Hematopoietic multipotent progenitor cell (in vitro differentiated cells): ENCODE measurements around the gene FAF1. TPM values are rescaled to one million over a fixed set of nuclear protein-coding genes. Genes with fewer than 3 reads are reported as not detected.

ENCODE experiments used
- DNase-seq, 3 donors: peaks; one replicate each; pipeline ENCODE4 v3.0.0-alpha.2; 2011 to 2015; ENCODE audit warnings: low read depth in 2 of 3, low spot score in 2 of 3
- small RNA-seq: library from RNA; depleted of rRNA; stranded (forward); fragments of <200 nt; gene quantifications from one replicate; pipeline ENCODE3, GENCODE V24; 2012
- total RNA-seq: library from RNA; depleted of rRNA; stranded (reverse); fragments of >200 nt; gene quantifications from one replicate; pipeline ENCODE4 v1.2.3, GENCODE V29; 2012

FAF1 gene
- total RNA-seq, 1 donor, result 14.0 TPM

DNA sequence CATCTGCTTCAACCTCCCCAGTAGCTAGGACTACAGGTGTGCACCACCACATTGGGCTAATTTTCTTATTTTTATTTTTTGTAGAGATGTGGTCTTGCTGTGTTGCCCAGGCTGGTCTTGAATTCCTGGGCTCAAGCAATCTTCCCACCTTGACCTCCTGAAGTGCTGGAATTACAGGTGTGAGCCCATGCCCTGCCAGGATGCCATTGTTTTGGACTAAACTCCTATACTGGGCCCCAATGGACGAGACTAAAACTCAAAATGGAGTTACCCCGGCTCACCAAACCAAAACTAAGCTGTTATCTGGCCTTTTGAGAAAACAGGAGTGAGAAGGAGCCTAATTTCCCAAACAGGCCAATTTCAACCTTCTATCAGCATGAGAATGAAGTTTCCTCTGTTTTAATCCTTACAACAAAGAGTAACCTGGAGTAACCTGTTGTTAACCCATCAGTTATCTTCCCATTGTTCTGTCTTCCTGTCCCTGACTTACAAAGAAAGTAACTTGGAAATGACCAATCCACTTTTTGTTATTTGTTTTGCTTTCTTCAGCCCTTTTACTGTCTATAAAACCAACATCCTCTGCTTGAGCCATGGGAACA, 566.4 kb downstream of the FAF1 start:
- DNase-seq, result no peak

Small RNAs within 50 kb of the gene (small RNA-seq; reads per million reads assigned to genes)
- gene RNU6-1026P, result not detected

Other genes starting within 250 kb of the FAF1 start
- gene CDKN2C, start 10.0 kb upstream of the FAF1 start, total RNA-seq, result 9.2 TPM
- gene C1orf185, start 142.0 kb upstream of the FAF1 start, total RNA-seq, result not detected